AML-193 (cell line): Measurements from ENCODE around the gene PRKCH.
A peak's percentile ranks its signal among the peaks of the same experiment; 100 is the strongest.
"Not testable (repeated sequence)": the region's sequence is repeated elsewhere in the genome, so short reads cannot be mapped to it uniquely, and the experiment has no call there.

Experiments used
- DNase-seq, 2 experiments: peaks; one replicate each; lab custom pipeline; 2025; lab: John Stamatoyannopoulos, UW

PRKCH gene

DNA sequence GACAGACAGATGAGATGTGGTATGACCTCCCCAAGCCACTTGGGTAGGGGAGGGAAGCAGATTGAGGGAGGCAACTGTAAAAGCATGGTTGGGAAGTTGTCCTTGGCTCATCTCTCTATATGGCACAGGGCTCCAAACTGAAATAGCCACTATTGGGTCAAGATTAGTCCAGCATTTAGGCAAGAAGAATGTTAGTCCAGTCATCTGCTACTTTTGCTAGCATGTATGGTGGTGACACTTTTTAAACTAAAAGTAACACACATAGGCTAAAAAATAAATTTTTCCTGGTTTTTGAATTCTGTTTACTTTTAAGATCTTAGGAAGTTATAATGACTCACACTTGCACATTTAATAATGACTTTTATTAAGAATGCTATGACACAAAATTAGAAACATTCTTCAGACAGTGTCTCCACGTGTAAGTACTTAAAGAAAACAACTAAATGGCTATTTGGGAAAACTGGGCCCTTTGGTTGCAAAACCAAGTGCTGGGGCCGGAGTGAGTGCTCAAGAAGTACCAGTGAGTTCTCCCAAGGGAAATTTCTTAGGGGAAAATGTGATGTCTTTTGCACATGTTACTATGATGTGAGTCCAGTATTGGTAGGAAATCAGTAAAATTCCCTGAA lies 194.9 kb downstream of the PRKCH start:
- DNase-seq: no peak

- DNase-seq: no peak
Measured at GRCh38 chr14:61516964-61517653, 195.7 kb downstream of the PRKCH start.

- DNase-seq: no peak
Measured at GRCh38 chr14:61517911-61518384, 196.6 kb downstream of the PRKCH start.

GRCh38 chr14:61518403-61518802 lies 197.0 kb downstream of the PRKCH start:
- DNase-seq: no peak

GRCh38 chr14:61519106-61519505 lies 197.7 kb downstream of the PRKCH start:
- no peak for DNase-seq

- no peak for DNase-seq
Measured at GRCh38 chr14:61519735-61520134, 198.4 kb downstream of the PRKCH start.

DNA sequence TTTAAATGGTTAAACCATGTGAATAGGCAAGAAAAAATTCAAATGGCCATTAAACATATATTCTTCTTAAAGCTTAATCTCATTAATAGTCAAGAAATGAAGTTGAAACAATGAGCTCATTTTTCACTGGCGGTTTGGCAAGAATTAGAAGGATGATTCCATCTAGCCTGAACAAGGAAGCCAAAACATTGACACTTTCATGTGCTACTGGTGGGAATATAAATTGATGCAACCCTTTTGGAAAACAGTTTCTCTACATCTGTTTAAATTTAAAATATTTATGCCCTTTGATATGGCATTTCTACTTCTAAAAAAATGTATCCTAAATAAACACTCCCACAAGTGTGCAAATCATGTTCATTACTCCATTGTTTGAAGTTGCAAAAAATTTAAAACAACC lies 199.2 kb downstream of the PRKCH start:
- no peak for DNase-seq

DNA sequence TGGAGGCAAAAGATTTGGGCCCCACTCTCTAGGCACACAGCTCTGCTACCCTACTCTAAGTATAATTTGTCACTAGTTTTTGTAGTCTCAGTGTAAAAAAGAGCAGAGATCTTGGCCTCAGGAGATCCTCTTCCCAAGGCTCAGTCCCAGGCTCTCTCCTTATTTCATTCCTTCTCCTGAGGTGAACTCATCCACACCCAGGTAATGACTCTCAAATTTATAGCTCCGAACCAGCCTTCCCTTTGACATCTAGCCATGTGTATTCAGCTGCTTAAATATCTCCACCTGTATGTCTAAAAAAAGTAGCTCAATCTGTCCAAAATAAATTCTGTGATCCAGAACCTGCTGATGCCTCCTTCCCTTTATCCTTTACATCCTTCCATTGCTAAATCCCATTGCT lies 200.4 kb downstream of the PRKCH start:
- no peak for DNase-seq

DNA sequence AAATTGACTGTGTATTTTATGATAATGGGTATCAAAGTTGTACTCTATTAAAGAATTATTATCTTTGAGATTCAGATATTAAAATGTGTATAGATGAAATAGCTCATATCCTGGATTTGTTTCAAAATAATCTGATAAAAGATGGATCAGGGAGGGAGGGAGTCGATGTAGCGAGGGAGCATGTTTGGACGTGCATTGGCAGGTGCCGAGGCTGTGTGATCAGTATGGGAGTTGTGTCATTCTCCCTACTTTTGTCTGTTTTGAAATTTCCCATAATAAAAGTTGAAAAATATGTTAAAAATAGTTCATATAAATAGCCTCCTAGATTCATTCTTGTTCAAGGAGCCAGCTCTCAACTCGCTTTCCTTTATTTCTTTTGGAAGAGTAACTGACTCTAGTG lies 202.4 kb downstream of the PRKCH start:
- DNase-seq: no peak

DNA sequence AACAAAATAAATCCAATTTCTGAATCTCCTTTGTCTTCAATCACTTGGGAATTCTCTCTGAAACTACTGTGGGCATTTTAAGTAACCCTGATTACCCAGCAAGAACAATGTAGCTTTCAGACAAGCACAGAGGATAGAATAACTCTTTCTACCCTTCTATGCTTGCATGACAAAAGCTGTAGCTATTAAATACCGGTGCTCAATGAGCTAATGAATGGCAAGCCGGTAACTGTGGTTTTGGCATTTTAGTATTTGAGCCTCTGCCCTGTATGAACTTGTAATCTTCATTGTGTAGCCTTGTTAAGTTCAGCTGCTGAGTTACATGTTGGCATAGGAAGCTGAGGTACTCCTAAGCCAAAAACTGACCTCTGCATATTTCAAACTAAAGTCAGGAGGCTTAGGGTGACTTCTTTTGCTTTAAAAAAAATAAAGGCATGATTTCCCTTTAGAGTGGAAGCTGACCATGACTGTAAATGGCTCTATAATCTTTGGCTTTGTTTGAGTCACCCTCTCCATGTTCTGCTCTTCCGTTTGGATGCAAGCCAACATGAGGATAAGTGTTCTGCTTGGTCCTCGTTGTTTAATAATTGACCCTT lies 202.9 kb downstream of the PRKCH start:
- no peak for DNase-seq

- DNase-seq: no peak
Measured at GRCh38 chr14:61524936-61525292, 203.5 kb downstream of the PRKCH start.

DNA sequence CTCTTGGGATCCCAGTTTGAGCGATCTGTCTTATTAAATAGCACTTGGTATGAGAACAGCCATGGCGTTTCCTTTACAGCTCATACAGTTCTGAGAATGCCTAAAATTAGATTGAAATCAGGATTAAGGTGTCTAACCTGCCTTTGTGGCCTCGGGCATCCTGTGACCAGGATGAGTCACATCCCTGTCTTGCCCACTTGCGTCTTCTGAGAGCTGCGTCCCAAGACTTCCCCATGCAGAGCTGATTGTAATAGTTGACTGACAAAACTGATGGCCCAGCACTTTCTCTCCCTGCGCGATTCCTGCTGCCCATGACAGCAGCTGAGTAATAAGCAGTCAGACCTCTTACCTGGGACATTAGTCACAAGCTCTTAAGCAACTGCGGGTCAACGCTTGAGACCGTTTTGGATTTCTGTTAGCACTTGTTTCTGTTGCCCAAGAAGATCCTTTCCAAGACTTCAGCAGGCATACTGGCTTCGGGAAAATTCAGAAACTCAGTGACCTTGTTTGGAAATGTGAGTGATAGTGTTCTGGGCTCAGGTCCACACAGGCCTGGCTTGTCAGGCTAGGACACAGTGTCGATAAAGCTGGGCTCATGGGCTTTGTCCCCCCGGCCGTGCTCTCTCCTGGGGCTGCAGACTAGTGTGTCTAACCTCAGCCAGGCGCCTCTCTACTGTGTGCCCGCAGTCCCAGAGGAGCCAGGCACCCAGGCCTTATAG lies 204.1 kb downstream of the PRKCH start:
- peak in 1 of 2 experiments; percentile 4 for DNase-seq

GRCh38 chr14:61526405-61527312 lies 205.3 kb downstream of the PRKCH start:
- no peak for DNase-seq

DNA sequence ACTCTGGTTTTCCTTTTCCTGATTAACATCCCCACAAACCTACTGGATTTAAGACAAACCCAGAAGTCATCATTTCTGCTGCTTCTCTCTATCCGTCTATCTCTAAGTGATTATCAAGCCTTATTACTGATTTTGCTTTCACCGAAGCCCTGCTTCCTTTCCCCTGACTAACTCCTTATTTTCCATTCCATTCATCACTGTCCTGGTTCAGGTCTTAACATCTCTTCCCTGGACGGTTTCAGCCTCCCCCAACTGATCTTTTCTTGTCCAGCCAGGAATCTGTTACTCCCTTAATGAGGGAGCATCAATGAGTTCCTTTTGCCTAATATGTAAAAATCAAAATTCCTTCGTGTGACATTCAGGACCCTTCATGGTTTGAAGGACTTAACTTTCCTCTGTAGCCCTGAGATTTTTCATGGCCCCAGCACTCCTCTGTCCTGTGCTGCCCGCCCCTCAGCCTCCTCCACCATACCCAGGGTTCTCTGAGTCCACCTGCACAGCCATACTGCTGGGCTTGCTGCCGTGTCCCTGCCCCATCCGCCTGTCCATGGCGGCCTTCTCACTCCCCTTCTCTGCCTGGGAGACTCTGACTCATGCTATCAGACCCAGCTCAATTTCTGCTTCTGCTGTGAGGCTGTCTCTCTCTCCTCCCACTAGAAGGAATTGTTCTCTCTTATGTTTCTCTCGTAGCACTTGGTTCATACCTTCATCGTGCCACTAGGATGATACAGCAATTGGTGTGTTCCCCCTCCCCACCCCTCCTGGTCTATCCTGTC lies 206.1 kb downstream of the PRKCH start:
- no peak for DNase-seq

- DNase-seq: no peak
Measured at GRCh38 chr14:61528591-61529021, 207.2 kb downstream of the PRKCH start.

DNA sequence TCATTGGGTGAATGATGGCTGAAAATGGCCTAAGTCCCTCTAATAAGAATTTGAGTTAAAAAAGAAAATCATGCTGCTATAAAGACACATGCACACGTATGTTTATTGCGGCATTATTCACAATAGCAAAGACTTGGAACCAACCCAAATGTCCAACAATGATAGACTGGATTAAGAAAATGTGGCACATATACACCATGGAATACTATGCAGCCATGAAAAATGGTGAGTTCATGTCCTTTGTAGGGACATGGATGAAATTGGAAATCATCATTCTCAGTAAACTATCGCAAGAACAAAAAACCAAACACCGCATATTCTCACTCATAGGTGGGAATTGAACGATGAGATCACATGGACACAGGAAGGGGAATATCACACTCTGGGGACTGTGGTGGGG lies 208.0 kb downstream of the PRKCH start:
- DNase-seq: not testable (repeated sequence)

GRCh38 chr14:61530296-61530695 lies 208.9 kb downstream of the PRKCH start:
- DNase-seq: no peak

GRCh38 chr14:61530896-61531295 lies 209.5 kb downstream of the PRKCH start:
- no peak for DNase-seq

- no peak for DNase-seq
Measured at GRCh38 chr14:61531465-61532122, 210.2 kb downstream of the PRKCH start.

GRCh38 chr14:61532123-61532505 lies 210.7 kb downstream of the PRKCH start:
- no peak for DNase-seq
